H1 (cell line): Measurements from ENCODE around the gene GNAS. TPM values are rescaled to one million over a fixed set of nuclear protein-coding genes. Genes with fewer than 3 reads are reported as not detected.

Source experiments
- CTCF ChIA-PET: fragments of 300-600 bp; sonication (Branson Sonifier 250); formaldehyde crosslinking; loops from one replicate; lab custom pipeline; 2021; ENCODE audit not compliant: partially characterized antibody; lab: Charles Lee
- POLR2A ChIA-PET: fragments of 300-600 bp; sonication (Branson Sonifier 250); formaldehyde crosslinking; loops from one replicate; lab custom pipeline; 2021; ENCODE audit warnings: inconsistent platforms; ENCODE audit not compliant: partially characterized antibody; lab: Charles Lee
- DNase-seq, 2 experiments: peaks; one replicate each; pipeline versions ENCODE4 v3.0.0 to v3.0.0-alpha.2; 2010 to 2022; ENCODE audit warnings: low spot score in 2 of 2, low read depth in 1 of 2, mixed read lengths in 1 of 2
- FAIRE-seq: peaks from 2 replicates; lab custom pipeline; 2011; peaks lifted over from hg19 to GRCh38; lab: Jason Lieb, UNC
- H2AFZ ChIP-seq: 2 replicates; pipeline ENCODE4 v1.8.1; 2012; ENCODE audit warnings: low read length, inconsistent platforms
- H2AK5ac ChIP-seq: 2 replicates; pipeline ENCODE4 v1.6.1; 2013; ENCODE audit warnings: low read depth, low read length
- H2BK120ac ChIP-seq: replicated peaks from 2 replicates; pipeline ENCODE3; 2013; ENCODE audit warnings: low read depth, low read length, inconsistent platforms
- H2BK12ac ChIP-seq: 2 replicates; pipeline ENCODE4 v1.6.1; 2013; ENCODE audit warnings: low read depth, low read length
- H2BK15ac ChIP-seq: 2 replicates; pipeline ENCODE4 v1.6.1; 2013; ENCODE audit warnings: low read length
- H2BK20ac ChIP-seq: 2 replicates; pipeline ENCODE4 v1.6.1; 2013; ENCODE audit warnings: low read length
- H2BK5ac ChIP-seq: 2 replicates; pipeline ENCODE4 v1.6.1; 2013; ENCODE audit warnings: low read depth, low read length
- H3K14ac ChIP-seq: 2 replicates; pipeline ENCODE4 v1.6.1; 2013; ENCODE audit warnings: inconsistent platforms; ENCODE audit not compliant: insufficient read length
- H3K18ac ChIP-seq: 2 replicates; pipeline ENCODE4 v1.6.1; 2013; ENCODE audit warnings: low read length; ENCODE audit errors: extremely low read depth
- H3K23ac ChIP-seq: 2 replicates; pipeline ENCODE4 v1.6.1; 2013; ENCODE audit warnings: inconsistent platforms; ENCODE audit not compliant: insufficient read length
- H3K23me2 ChIP-seq: 2 replicates; pipeline ENCODE4 v1.6.1; 2013; ENCODE audit warnings: low read depth, low read length
- H3K27ac ChIP-seq: 2 replicates; pipeline ENCODE4 v1.6.1; 2011; ENCODE audit warnings: low read depth, low read length, inconsistent platforms
- H3K27me3 ChIP-seq, 4 experiments: replicated peaks in 1 of 4; 1 replicate in 1 of 4; 2 replicates in 3 of 4; pipeline versions ENCODE4 v1.6.1 to v1.8.1; 2011 to 2013; ENCODE audit warnings: low read length in 3 of 4, mild to moderate bottlenecking in 3 of 4, inconsistent platforms in 2 of 4, mixed read lengths in 2 of 4, moderate library complexity in 1 of 4; ENCODE audit not compliant: control insufficient read depth in 3 of 4, insufficient read depth in 3 of 4; ENCODE audit errors: extremely low read depth in 1 of 4
- H3K36me3 ChIP-seq, 4 experiments: 2 replicates each; pipeline versions ENCODE4 v1.6.1 to v1.8.1; 2011 to 2013; ENCODE audit warnings: mild to moderate bottlenecking in 4 of 4, low read length in 3 of 4, moderate library complexity in 2 of 4, control low read depth in 1 of 4, inconsistent platforms in 1 of 4; ENCODE audit not compliant: insufficient read depth in 4 of 4, control insufficient read depth in 2 of 4
- H3K4ac ChIP-seq: replicated peaks from 2 replicates; pipeline ENCODE3; 2013; ENCODE audit warnings: low read length, low read depth, mixed read lengths, inconsistent platforms; ENCODE audit not compliant: insufficient read length
- H3K4me1 ChIP-seq, 4 experiments: replicated peaks in 1 of 4; 1 replicate in 1 of 4; 2 replicates in 3 of 4; pipeline versions ENCODE4 v1.6.1 to v1.8.1; 2011 to 2013; ENCODE audit warnings: low read length in 3 of 4, inconsistent platforms in 2 of 4, mixed read lengths in 1 of 4; ENCODE audit not compliant: insufficient read depth in 4 of 4, control insufficient read depth in 3 of 4
- H3K4me2 ChIP-seq, 2 experiments: 2 replicates each; pipeline versions ENCODE4 v1.6.1 to v1.8.1; 2011 to 2013; ENCODE audit warnings: low read depth in 2 of 2, low read length in 2 of 2, control low read depth in 1 of 2, inconsistent platforms in 1 of 2, mild to moderate bottlenecking in 1 of 2; ENCODE audit not compliant: insufficient read depth in 1 of 2
- H3K4me3 ChIP-seq, 4 experiments: fragments of 200-600, 300-600 bp in 1 of 4; sonication (generic), shearing (Covaris generic), sonication (Bioruptor Twin) in 1 of 4; 2 replicates each; pipeline versions ENCODE4 v1.5.1 to v1.8.1; 2011 to 2016; ENCODE audit warnings: low read length in 4 of 4, low read depth in 3 of 4, control low read depth in 2 of 4, inconsistent platforms in 2 of 4, mild to moderate bottlenecking in 2 of 4, mixed read lengths in 1 of 4, moderate library complexity in 1 of 4; ENCODE audit not compliant: insufficient read depth in 2 of 4; ENCODE audit errors: extremely low read depth in 1 of 4
- H3K56ac ChIP-seq: replicated peaks from 2 replicates; pipeline ENCODE3; 2013; ENCODE audit warnings: low read depth, mild to moderate bottlenecking, mixed read lengths, low read length, inconsistent platforms; ENCODE audit not compliant: insufficient read length
- H3K79me1 ChIP-seq: 2 replicates; pipeline ENCODE4 v1.6.1; 2013; ENCODE audit warnings: low read depth, low read length, control low read depth
- H3K79me2 ChIP-seq, 2 experiments: 2 replicates each; pipeline versions ENCODE4 v1.6.1 to v1.8.1; 2012 to 2013; ENCODE audit warnings: low read length in 2 of 2, mild to moderate bottlenecking in 2 of 2, inconsistent platforms in 1 of 2; ENCODE audit not compliant: insufficient read depth in 2 of 2, control insufficient read depth in 1 of 2
- H3K9ac ChIP-seq, 4 experiments: replicated peaks in 1 of 4; 1 replicate in 1 of 4; 2 replicates in 3 of 4; pipeline versions ENCODE4 v1.6.1 to v1.8.1; 2011 to 2013; ENCODE audit warnings: low read depth in 3 of 4, low read length in 3 of 4, control low read depth in 2 of 4, mild to moderate bottlenecking in 2 of 4, moderate library complexity in 2 of 4, inconsistent platforms in 1 of 4; ENCODE audit errors: extremely low read depth in 1 of 4
- H3K9me3 ChIP-seq, 2 experiments: 2 replicates each; pipeline versions ENCODE4 v1.6.1 to v1.8.1; 2012 to 2013; ENCODE audit warnings: mild to moderate bottlenecking in 2 of 2, moderate library complexity in 2 of 2, control low read depth in 1 of 2, inconsistent platforms in 1 of 2, low read depth in 1 of 2, low read length in 1 of 2, mixed read lengths in 1 of 2; ENCODE audit not compliant: insufficient read depth in 2 of 2
- H4K20me1 ChIP-seq, 2 experiments: replicated peaks in 1 of 2; 2 replicates each; pipeline versions ENCODE3 to v1.8.1; 2011 to 2013; ENCODE audit warnings: inconsistent platforms in 2 of 2, low read length in 2 of 2, mild to moderate bottlenecking in 1 of 2; ENCODE audit not compliant: insufficient read depth in 2 of 2, control insufficient read depth in 1 of 2
- H4K5ac ChIP-seq: 2 replicates; pipeline ENCODE4 v1.6.1; 2013; ENCODE audit warnings: low read length, low read depth, mixed read lengths, inconsistent platforms; ENCODE audit not compliant: insufficient read length
- H4K8ac ChIP-seq: 2 replicates; pipeline ENCODE4 v1.8.0; 2013; ENCODE audit warnings: mild to moderate bottlenecking, moderate library complexity, low read length, inconsistent platforms; ENCODE audit not compliant: insufficient read depth; ENCODE audit errors: extremely low read depth
- H4K91ac ChIP-seq: replicated peaks from 2 replicates; pipeline ENCODE3; 2013; ENCODE audit warnings: low read length, mixed read lengths, inconsistent platforms; ENCODE audit not compliant: insufficient read length
- ATF3 ChIP-seq: IDR thresholded peaks from 2 replicates; pipeline ENCODE4 v1.6.1; 2011; ENCODE audit warnings: low read depth, mild to moderate bottlenecking, low read length; ENCODE audit not compliant: insufficient read depth
- CHD2 ChIP-seq: IDR thresholded peaks from 2 replicates; pipeline ENCODE4 v1.6.1; 2012; ENCODE audit warnings: low read length, improper control_type of control experiment
- EGR1 ChIP-seq: IDR thresholded peaks from 2 replicates; pipeline ENCODE4 v1.6.1; 2011; ENCODE audit warnings: low read depth, low read length, borderline replicate concordance
- GTF2F1 ChIP-seq: IDR thresholded peaks from 2 replicates; pipeline ENCODE4 v1.6.1; 2012; ENCODE audit warnings: low read depth, low read length, improper control_type of control experiment, borderline replicate concordance
- HDAC6 ChIP-seq: IDR thresholded peaks from one replicate; pipeline ENCODE4 v1.7.1; 2012; ENCODE audit warnings: low read depth, mild to moderate bottlenecking, inconsistent platforms, low read length, moderate library complexity
- JUN ChIP-seq: IDR thresholded peaks from 2 replicates; pipeline ENCODE4 v1.6.1; 2011; ENCODE audit warnings: low read depth, mild to moderate bottlenecking, improper control_type of control experiment, low read length
- NRF1 ChIP-seq: IDR thresholded peaks from 2 replicates; pipeline ENCODE4 v1.6.1; 2011; ENCODE audit warnings: mild to moderate bottlenecking, low read depth, low read length, improper control_type of control experiment
- RAD21 ChIP-seq, 2 experiments: IDR thresholded peaks in 1 of 2; conservative IDR thresholded peaks in 1 of 2; 2 replicates each; pipeline ENCODE4 v1.6.1; 2011; ENCODE audit warnings: low read depth in 2 of 2, low read length in 2 of 2, improper control_type of control experiment in 1 of 2, inconsistent platforms in 1 of 2, mild to moderate bottlenecking in 1 of 2, moderate library complexity in 1 of 2
- RBBP5 ChIP-seq: IDR thresholded peaks from 2 replicates; pipeline ENCODE4 v1.7.1; 2012; ENCODE audit warnings: low read depth, mild to moderate bottlenecking, inconsistent platforms, low read length, moderate library complexity, borderline replicate concordance
- SAP30 ChIP-seq: fragments of 300-600 bp; sonication (generic); IDR thresholded peaks from 2 replicates; pipeline ENCODE4 v1.7.1; 2012; ENCODE audit warnings: low read length, moderate library complexity, mild to moderate bottlenecking, inconsistent platforms; ENCODE audit not compliant: insufficient read depth, insufficient replicate concordance
- SP1 ChIP-seq: IDR thresholded peaks from 2 replicates; pipeline ENCODE4 v1.6.1; 2011; ENCODE audit warnings: low read depth, low read length
- SRF ChIP-seq: IDR thresholded peaks from 2 replicates; pipeline ENCODE4 v1.6.1; 2011; ENCODE audit warnings: mild to moderate bottlenecking, low read depth, low read length, moderate library complexity
- TBP ChIP-seq: IDR thresholded peaks from 2 replicates; pipeline ENCODE4 v1.6.1; 2011; ENCODE audit warnings: low read depth, low read length, improper control_type of control experiment
- WGBS, 2 experiments: shearing (Covaris generic) in 1 of 2; methylation state at CpG; one replicate each; pipeline versions ENCODE4 v1.1.6 to v1.1.7; 2013 to 2015; ENCODE audit warnings: low lambda C conversion rate in 2 of 2, mixed read lengths in 2 of 2, inconsistent platforms in 1 of 2, low coverage in 1 of 2, missing lambda C conversion rate in 1 of 2; ENCODE audit not compliant: insufficient replicate concordance in 2 of 2, insufficient coverage in 1 of 2, insufficient read length in 1 of 2; ENCODE audit errors: extremely low coverage in 1 of 2, missing lambda C conversion rate in 1 of 2; 5-methylcytosine and 5-hydroxymethylcytosine counted together
- polyA plus RNA-seq, 7 experiments: library from polyadenylated mRNA; depleted of rRNA in 3 of 7; stranded (reverse) in 5 of 7; unstranded in 2 of 7; fragments of >200 nt in 5 of 7; fragments of 200-250 nt in 2 of 7; gene quantifications; 1 replicate in 5 of 7; 2 replicates in 1 of 7; 4 replicates in 1 of 7; pipeline versions ENCODE4 v1.2.1 to v1.2.3, GENCODE V29; 2011 to 2013; ENCODE audit warnings: missing spikeins in 2 of 7, mixed read lengths in 2 of 7
- total RNA-seq: library from RNA; stranded (reverse); fragmentation: NEBNext Ultra II Directional; extraction: Animal tissue kit (Norgen Biotek cat#: 25700); gene quantifications from 2 replicates; pipeline ENCODE4 v1.2.1, GENCODE V29; 2021

The GNAS gene
- total and polyA plus RNA-seq, 2 of the 8 experiments (the other 6 are each of a cell fraction or from before 2014, with no cell fraction given): 989 to 1,613 TPM

GRCh38 chr20:58930496-58930895 lies 78.0 kb downstream of the GNAS start:
- H2BK20ac ChIP-seq: no peak overlapping the region
- WGBS, 2 experiments: 94% methylated on average over 3 of the region's 3 CpGs; no CpG with 5 or more reads in 1 of the 2 experiments
- no peak overlapping the region for H3K14ac ChIP-seq
- peak overlapping the region in 1 of 4 experiments; percentile 37; a peak in 1 of 7 replicates for H3K9ac ChIP-seq
- ChIA-PET POLR2A (interaction anchor here (1.4 kb wide), 1 partner anchor 16 kb away, joined by 5 read pairs; no protein-coding TSS in a partner anchor), CTCF (interaction anchor here (0.8 kb wide), 1 partner anchor 277 kb away, joined by 3 read pairs; no protein-coding TSS in a partner anchor)
- H4K5ac ChIP-seq: no peak overlapping the region
- H2BK15ac ChIP-seq: no peak overlapping the region
- H4K8ac ChIP-seq: no peak overlapping the region
- no peak for FAIRE-seq
- H3K36me3 ChIP-seq: no peaks in the 10 kb centered on the region
- no peaks in the 10 kb centered on the region for H4K20me1 ChIP-seq
- no peaks in the 10 kb centered on the region for H3K79me2 ChIP-seq
- no peak overlapping the region for H2AK5ac ChIP-seq
- H2BK12ac ChIP-seq: no peak overlapping the region
- H3K23ac ChIP-seq: no peak overlapping the region
- H3K27ac ChIP-seq: no peak overlapping the region
- H3K9me3 ChIP-seq: no peaks in the 10 kb centered on the region; a peak in 1 of 4 replicates
- H2BK5ac ChIP-seq: no peak overlapping the region
- DNase-seq: no peak
- no peak overlapping the region for H2AFZ ChIP-seq
- TF ChIP-seq SAP30 (no peak), HDAC6 (no peak), GTF2F1 (no peak), ATF3 (no peak), SRF (no peak), SP1 (no peak), JUN (no peak), EGR1 (no peak), RBBP5 (no peak), CHD2 (no peak), RAD21 (IDR thresholded peaks at IDR 0.05 in 1 of 2, conservative IDR thresholded peaks at IDR 0.05 in 1 of 2; ENCODE audit: low read depth in 2 of 2, low read length in 2 of 2) (no peak), TBP (no peak), NRF1 (no peak)
- no peaks in the 10 kb centered on the region for H3K4me1 ChIP-seq
- H3K18ac ChIP-seq: no peak overlapping the region
- H3K79me1 ChIP-seq: no peaks in the 10 kb centered on the region
- H3K56ac ChIP-seq: no peak overlapping the region
- no peak overlapping the region for H2BK120ac ChIP-seq
- H3K4me2 ChIP-seq: no peak overlapping the region
- H3K4me3 ChIP-seq: no peak overlapping the region
- no peak overlapping the region for H3K4ac ChIP-seq
- no peak overlapping the region for H4K91ac ChIP-seq
- no peaks in the 10 kb centered on the region; the same call in 1 of the 2 replicates for H3K23me2 ChIP-seq
- H3K27me3 ChIP-seq: no peaks in the 10 kb centered on the region; a peak in 1 of 7 replicates
